Forelimb muscle (tissue), 1 donor: Measurements from ENCODE around the gene LCN1. TPM values are rescaled to one million over a fixed set of nuclear protein-coding genes. Genes with fewer than 3 reads are reported as not detected.

Experiments
- DNase-seq: peaks from one replicate; pipeline ENCODE4 v3.0.0-alpha.2; 2013; ENCODE audit warnings: low read depth
- polyA plus RNA-seq: library from polyadenylated mRNA; unstranded; fragments of 120-200 nt; gene quantifications from one replicate; pipeline ENCODE4 v1.2.1, GENCODE V29; 2013; ENCODE audit not compliant: insufficient read length

Gene LCN1
- not detected for polyA plus RNA-seq

GRCh38 chr9:135520916-135521607, at the start of gene LCN1:
Gene LCN1 (plus strand): TSS chr9:135521440. CDS start chr9:135521498, 58 bp downstream.
- DNase-seq, result no peak

GRCh38 chr9:135471791-135472640, 49.2 kb upstream of the LCN1 start:
- no peak for DNase-seq

- DNase-seq, result no peak
These were observed 47.2 kb upstream of the LCN1 start for GRCh38 chr9:135473972-135474543.

- DNase-seq, result no peak
These were observed 46.3 kb upstream of the LCN1 start for GRCh38 chr9:135474915-135475314.

- no peak for DNase-seq
These were observed 44.5 kb upstream of the LCN1 start for GRCh38 chr9:135476561-135477355.

- no peak for DNase-seq
These were observed 43.0 kb upstream of the LCN1 start for GRCh38 chr9:135478191-135478590.

- DNase-seq, result no peak
These were observed 42.3 kb upstream of the LCN1 start for GRCh38 chr9:135478829-135479468.

- DNase-seq, result no peak
These were observed 41.7 kb upstream of the LCN1 start, which contains the start of gene PPP1R26 for GRCh38 chr9:135479469-135480052. Gene PPP1R26 (plus strand): TSS chr9:135479782. CDS start chr9:135484511, 4,729 bp downstream.

- no peak for DNase-seq
These were observed 40.9 kb upstream of the LCN1 start for GRCh38 chr9:135480071-135480939.

- no peak for DNase-seq
These were observed 40.3 kb upstream of the LCN1 start for GRCh38 chr9:135480940-135481310.

- no peak for DNase-seq
These were observed 39.1 kb upstream of the LCN1 start for GRCh38 chr9:135482015-135482754.

GRCh38 chr9:135484460-135485277, 36.6 kb upstream of the LCN1 start:
- no peak for DNase-seq

- no peak for DNase-seq
These were observed 35.9 kb upstream of the LCN1 start for GRCh38 chr9:135485385-135485784.

- DNase-seq, result no peak
These were observed 35.4 kb upstream of the LCN1 start for GRCh38 chr9:135485832-135486231.

- no peak for DNase-seq
These were observed 34.8 kb upstream of the LCN1 start for GRCh38 chr9:135486267-135487065.

GRCh38 chr9:135487281-135488012, 33.8 kb upstream of the LCN1 start:
- no peak for DNase-seq

GRCh38 chr9:135488013-135488330, 33.3 kb upstream of the LCN1 start:
- no peak for DNase-seq
